Loucy (cell line): Measurements from ENCODE around the gene SPECC1.
A peak's percentile ranks its signal among the peaks of the same experiment; 100 is the strongest.
"Not testable (repeated sequence)": the region's sequence is repeated elsewhere in the genome, so short reads cannot be mapped to it uniquely, and the experiment has no call there.

Experiments used
- H2AFZ ChIP-seq: fragments of 200-600 bp; sonication (generic); 2 replicates; pipeline ENCODE4 v1.6.0; 2016; ENCODE audit warnings: antibody characterized with exemption, mild to moderate bottlenecking, low read length, moderate library complexity
- H3F3A ChIP-seq: fragments of 200-600 bp; 2 replicates; pipeline ENCODE4 v1.6.0; 2016; ENCODE audit warnings: antibody characterized with exemption, low read depth, mild to moderate bottlenecking
- H3K27me3 ChIP-seq: fragments of 200-600 bp; sonication (generic); 2 replicates; pipeline ENCODE4 v1.6.1; 2014; ENCODE audit warnings: low read length, mild to moderate bottlenecking; ENCODE audit not compliant: insufficient read depth, poor library complexity, severe bottlenecking
- H3K36me3 ChIP-seq: fragments of 200-600 bp; sonication (generic); 2 replicates; pipeline ENCODE4 v1.6.1; 2016; ENCODE audit warnings: low read length; ENCODE audit not compliant: insufficient read depth
- H3K4me1 ChIP-seq: fragments of 200-600 bp; sonication (generic); 2 replicates; pipeline ENCODE4 v1.5.1; 2014; ENCODE audit warnings: low read length, mild to moderate bottlenecking; ENCODE audit not compliant: insufficient read depth, poor library complexity, severe bottlenecking
- H3K4me2 ChIP-seq: fragments of 200-600 bp; sonication (generic); 2 replicates; pipeline ENCODE4 v1.6.0; 2014; ENCODE audit warnings: antibody characterized with exemption, low read length, low read depth, mild to moderate bottlenecking; ENCODE audit not compliant: poor library complexity, severe bottlenecking
- H3K4me3 ChIP-seq: fragments of 200-600 bp; sonication (generic); 2 replicates; pipeline ENCODE4 v1.5.1; 2014; ENCODE audit warnings: low read length, mild to moderate bottlenecking, mixed read lengths; ENCODE audit not compliant: poor library complexity, severe bottlenecking
- H3K79me2 ChIP-seq: fragments of 200-600 bp; sonication (generic); 2 replicates; pipeline ENCODE4 v1.6.1; 2014; ENCODE audit warnings: low read length; ENCODE audit not compliant: insufficient read depth
- H3K9ac ChIP-seq: fragments of 200-600 bp; sonication (generic); 2 replicates; pipeline ENCODE4 v1.6.0; 2014; ENCODE audit warnings: mild to moderate bottlenecking, low read depth, low read length, moderate library complexity; ENCODE audit not compliant: poor library complexity, severe bottlenecking
- H3K9me2 ChIP-seq: fragments of 200-600 bp; sonication (generic); replicated peaks from 2 replicates; pipeline ENCODE4 v1.6.1; 2016; ENCODE audit warnings: low read depth, low read length, mixed read lengths
- H3K9me3 ChIP-seq: fragments of 200-600 bp; sonication (generic); 2 replicates; pipeline ENCODE4 v1.6.1; 2014; ENCODE audit warnings: mild to moderate bottlenecking, antibody characterized with exemption, low read length, low read depth; ENCODE audit not compliant: insufficient read depth
- H4K20me1 ChIP-seq: fragments of 200-600 bp; sonication (generic); 2 replicates; pipeline ENCODE4 v1.6.0; 2014; ENCODE audit warnings: antibody characterized with exemption, low read length, mild to moderate bottlenecking; ENCODE audit not compliant: insufficient read depth, poor library complexity, severe bottlenecking
- EZH2phosphoT487 ChIP-seq: fragments of 200-600 bp; IDR thresholded peaks from 2 replicates; pipeline ENCODE4 v1.6.1; 2018; ENCODE audit warnings: antibody characterized with exemption, mild to moderate bottlenecking, moderate library complexity, borderline replicate concordance
- TF ChIP-seq, protein P1 (sequence below): fragments of 200-600 bp; sonication (generic); conservative IDR thresholded peaks from 2 replicates; pipeline ENCODE4 v1.5.1; 2014; ENCODE audit warnings: mild to moderate bottlenecking, antibody characterized with exemption, low read length

The SPECC1 gene

DNA sequence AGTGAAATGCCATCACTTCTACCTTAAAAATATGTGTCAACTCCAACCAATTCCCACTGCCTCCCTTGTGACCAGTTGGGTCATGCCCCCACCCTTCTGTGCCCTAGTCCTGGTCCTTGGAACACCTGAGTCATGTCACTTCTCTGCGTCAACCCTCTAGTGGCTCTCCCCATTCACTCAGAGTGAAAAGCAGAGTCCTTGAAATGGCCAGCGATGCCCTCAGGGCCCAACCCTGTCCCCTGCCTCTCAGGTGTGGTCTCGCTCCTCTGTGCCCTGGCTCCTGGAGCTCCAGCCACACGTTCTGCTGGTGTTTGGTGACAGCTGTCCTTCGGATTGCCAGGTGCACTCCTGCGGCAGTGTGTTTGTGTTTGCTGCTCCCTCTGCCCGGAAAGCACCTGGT lies 89.2 kb downstream of the SPECC1 start:
- no peaks in the 10 kb centered on the region for H3K9me3 ChIP-seq
- no peak overlapping the region for H3K4me2 ChIP-seq
- no peaks in the 10 kb centered on the region for H3K27me3 ChIP-seq
- H4K20me1 ChIP-seq, result no peaks in the 10 kb centered on the region
- no peaks in the 10 kb centered on the region for H3K9me2 ChIP-seq
- peaks cover 11% of the 10 kb centered on the region; the same call in 1 of the 2 replicates for H3K79me2 ChIP-seq
- no peaks in the 10 kb centered on the region for H3F3A ChIP-seq
- H3K9ac ChIP-seq, result no peak overlapping the region
- H3K4me1 ChIP-seq, result peaks cover 17% of the 10 kb centered on the region
- H2AFZ ChIP-seq, result no peak overlapping the region
- no peak for TF ChIP-seq EZH2phosphoT487
- peaks cover 24% of the 10 kb centered on the region; the same call in 1 of the 2 replicates for H3K36me3 ChIP-seq
- H3K4me3 ChIP-seq, result no peak overlapping the region

DNA sequence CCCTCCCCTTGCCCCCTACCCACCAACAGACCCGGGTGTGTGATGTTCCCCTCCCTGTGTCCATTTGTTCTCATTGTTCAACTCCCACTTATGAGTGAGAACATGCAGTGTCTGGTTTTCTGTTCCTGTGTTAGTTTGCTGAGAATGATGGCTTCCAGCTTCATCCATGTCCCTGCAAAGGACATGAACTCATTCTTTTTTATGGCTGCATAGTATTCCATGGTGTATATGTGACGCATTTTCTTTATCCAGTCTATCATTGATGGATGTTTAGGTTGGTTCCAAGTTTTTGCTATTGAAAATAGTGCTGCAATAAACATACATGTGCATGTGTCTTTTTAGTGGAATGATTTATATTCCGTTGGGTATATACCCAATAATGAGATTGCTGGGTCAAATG lies 91.6 kb downstream of the SPECC1 start:
- not testable (repeated sequence) for H3F3A ChIP-seq, H3K4me2 ChIP-seq, H3K9ac ChIP-seq, H3K27me3 ChIP-seq, H3K9me2 ChIP-seq, H3K79me2 ChIP-seq, H2AFZ ChIP-seq, H3K4me1 ChIP-seq, H3K4me3 ChIP-seq, H3K9me3 ChIP-seq, H4K20me1 ChIP-seq
- peaks cover 28% of the 10 kb centered on the region; the same call in 1 of the 2 replicates for H3K36me3 ChIP-seq

DNA sequence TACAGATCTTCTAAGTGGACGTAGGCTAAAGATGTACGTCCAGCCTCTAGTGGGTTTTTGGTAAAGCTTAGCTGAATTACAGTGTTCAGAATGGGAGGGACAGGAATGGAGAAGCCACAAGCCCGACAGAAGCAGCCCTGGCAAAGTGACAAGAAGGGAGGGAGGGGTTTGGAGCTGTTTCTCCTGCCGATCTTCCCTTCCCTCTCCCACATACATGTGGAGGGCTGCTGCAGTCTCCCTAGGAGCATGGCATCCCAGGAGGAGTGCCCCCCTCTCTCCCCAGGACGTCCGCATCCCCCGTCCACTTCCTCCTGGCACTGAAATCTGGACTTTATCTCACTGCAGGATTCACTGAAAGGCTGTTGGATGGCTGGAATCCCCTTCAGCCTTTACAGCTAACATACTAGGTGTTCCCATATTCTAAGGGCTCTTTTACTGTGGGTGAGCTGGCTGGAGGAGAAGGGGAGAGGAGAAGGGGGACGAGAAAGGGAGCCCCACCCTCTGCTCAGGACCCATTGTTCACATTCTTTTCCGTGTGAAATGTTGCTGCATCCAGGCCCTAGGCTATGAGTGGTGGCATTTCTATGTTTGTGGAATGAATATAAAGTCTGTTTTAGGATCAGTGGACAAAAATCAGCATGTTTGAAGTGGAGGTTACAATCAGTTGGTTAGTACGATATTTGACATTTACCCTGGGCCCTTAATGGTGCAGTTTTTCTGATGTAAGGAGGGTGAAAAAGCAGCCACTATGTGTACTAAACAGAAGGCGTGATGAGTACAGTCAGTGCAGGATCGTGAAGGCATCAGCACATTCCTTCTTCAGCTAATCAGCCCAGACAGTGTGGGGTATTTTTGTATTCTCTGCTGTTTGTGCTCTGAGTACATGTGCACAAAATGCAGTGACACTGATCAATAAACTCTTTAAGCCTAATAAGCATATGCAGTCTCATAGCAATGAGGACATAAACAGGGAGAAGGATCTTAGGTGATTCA lies 94.6 kb downstream of the SPECC1 start:
- TF ChIP-seq, protein P1, sequence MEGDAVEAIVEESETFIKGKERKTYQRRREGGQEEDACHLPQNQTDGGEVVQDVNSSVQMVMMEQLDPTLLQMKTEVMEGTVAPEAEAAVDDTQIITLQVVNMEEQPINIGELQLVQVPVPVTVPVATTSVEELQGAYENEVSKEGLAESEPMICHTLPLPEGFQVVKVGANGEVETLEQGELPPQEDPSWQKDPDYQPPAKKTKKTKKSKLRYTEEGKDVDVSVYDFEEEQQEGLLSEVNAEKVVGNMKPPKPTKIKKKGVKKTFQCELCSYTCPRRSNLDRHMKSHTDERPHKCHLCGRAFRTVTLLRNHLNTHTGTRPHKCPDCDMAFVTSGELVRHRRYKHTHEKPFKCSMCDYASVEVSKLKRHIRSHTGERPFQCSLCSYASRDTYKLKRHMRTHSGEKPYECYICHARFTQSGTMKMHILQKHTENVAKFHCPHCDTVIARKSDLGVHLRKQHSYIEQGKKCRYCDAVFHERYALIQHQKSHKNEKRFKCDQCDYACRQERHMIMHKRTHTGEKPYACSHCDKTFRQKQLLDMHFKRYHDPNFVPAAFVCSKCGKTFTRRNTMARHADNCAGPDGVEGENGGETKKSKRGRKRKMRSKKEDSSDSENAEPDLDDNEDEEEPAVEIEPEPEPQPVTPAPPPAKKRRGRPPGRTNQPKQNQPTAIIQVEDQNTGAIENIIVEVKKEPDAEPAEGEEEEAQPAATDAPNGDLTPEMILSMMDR, result no peak
- TF ChIP-seq EZH2phosphoT487, result no peak
- H3K9ac ChIP-seq, result no peak overlapping the region
- H3K36me3 ChIP-seq, result peaks cover 10% of the 10 kb centered on the region; the same call in 1 of the 2 replicates
- H4K20me1 ChIP-seq, result no peaks in the 10 kb centered on the region
- no peaks in the 10 kb centered on the region for H3F3A ChIP-seq
- H3K9me3 ChIP-seq, result no peaks in the 10 kb centered on the region
- no peaks in the 10 kb centered on the region for H3K79me2 ChIP-seq
- H3K4me3 ChIP-seq, result no peak overlapping the region
- no peak overlapping the region for H2AFZ ChIP-seq
- no peak overlapping the region for H3K4me2 ChIP-seq
- no peaks in the 10 kb centered on the region for H3K4me1 ChIP-seq
- H3K9me2 ChIP-seq, result no peaks in the 10 kb centered on the region
- H3K27me3 ChIP-seq, result no peaks in the 10 kb centered on the region

DNA sequence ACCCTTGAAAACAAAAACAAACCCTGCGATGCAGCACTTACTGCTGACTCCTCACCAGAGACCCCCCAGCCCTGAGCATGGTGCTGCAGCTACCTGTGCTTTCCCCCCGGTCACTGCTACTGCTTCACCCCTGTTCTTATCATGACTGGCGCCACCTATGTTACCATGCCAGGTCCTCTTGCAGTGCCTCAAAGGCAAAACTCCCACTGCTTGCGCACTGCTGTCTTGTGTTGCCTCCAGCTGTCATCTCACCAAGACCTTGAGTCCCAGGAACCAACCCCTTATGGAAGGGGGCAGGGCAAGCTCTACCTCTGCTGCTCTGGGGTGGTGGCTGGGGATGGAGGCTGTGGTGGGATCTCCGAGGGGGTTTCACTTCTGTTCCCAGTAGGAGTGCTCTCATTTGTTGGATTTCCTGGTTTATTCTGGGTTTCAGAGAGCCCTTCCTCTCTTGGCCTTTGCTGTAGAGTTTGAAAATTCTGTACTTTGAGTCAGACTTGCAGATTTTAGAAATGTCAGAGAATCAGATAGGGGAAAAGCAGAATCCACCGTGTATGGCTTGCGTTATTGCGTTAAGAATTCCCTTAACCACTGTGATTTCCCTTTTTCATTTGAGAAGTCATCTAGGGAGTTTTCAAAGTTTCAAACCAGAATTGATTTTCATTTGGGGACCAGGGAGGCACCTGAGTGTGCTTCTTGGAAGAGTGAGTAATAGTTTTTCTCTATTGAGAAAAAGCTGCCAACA lies 96.6 kb downstream of the SPECC1 start:
- no peak overlapping the region for H2AFZ ChIP-seq
- no peaks in the 10 kb centered on the region for H3K9me2 ChIP-seq
- H3K9me3 ChIP-seq, result no peaks in the 10 kb centered on the region
- no peaks in the 10 kb centered on the region for H3K79me2 ChIP-seq
- H3K9ac ChIP-seq, result no peak overlapping the region
- H3K4me3 ChIP-seq, result no peak overlapping the region
- H3K36me3 ChIP-seq, result peaks cover 15% of the 10 kb centered on the region; the same call in 1 of the 2 replicates
- no peaks in the 10 kb centered on the region for H3F3A ChIP-seq
- no peak overlapping the region for H3K4me2 ChIP-seq
- no peaks in the 10 kb centered on the region for H4K20me1 ChIP-seq
- H3K27me3 ChIP-seq, result no peaks in the 10 kb centered on the region
- TF ChIP-seq, protein P1, result peak; percentile 28
- TF ChIP-seq EZH2phosphoT487, result no peak
- no peaks in the 10 kb centered on the region for H3K4me1 ChIP-seq

DNA sequence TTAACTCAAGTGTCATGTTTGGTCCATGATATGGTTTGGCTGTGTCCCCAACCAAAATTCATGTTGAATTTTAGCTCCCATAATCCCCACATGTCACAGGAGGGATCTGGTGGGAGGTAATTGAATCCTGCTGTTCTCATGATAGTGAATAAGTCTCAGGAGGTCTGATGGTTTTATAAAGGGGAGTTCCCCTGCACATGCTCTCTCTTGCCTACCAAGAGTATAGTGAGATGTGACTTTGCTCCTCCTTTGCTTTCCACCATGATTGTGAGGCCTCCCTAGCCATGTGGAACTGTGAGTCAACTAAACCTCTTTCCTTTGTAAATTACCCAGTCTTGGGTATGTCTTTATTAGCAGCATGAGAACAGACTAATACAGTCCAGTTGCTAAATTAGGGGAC lies 97.3 kb downstream of the SPECC1 start:
- H2AFZ ChIP-seq, H3K79me2 ChIP-seq, H3K9me2 ChIP-seq, H3K9ac ChIP-seq, H3K9me3 ChIP-seq, H4K20me1 ChIP-seq, H3K4me1 ChIP-seq, H3K4me3 ChIP-seq, H3F3A ChIP-seq, H3K4me2 ChIP-seq, H3K27me3 ChIP-seq: not testable (repeated sequence)
- peaks cover 22% of the 10 kb centered on the region; the same call in 1 of the 2 replicates for H3K36me3 ChIP-seq
